Duodenal mucosa (tissue), 2 donors: ENCODE results near the gene ATMIN.

Experiments used
- H3K27ac ChIP-seq: one replicate; pipeline ENCODE4 v1.7.0; 2013; ENCODE audit warnings: low read depth, low read length
- H3K27me3 ChIP-seq, 2 donors: one replicate each; pipeline ENCODE4 v1.7.0; 2013; ENCODE audit warnings: low read length in 2 of 2, control low read depth in 1 of 2; ENCODE audit not compliant: insufficient read depth in 2 of 2, control insufficient read depth in 1 of 2
- H3K36me3 ChIP-seq, 2 donors: one replicate each; pipeline ENCODE4 v1.7.0; 2013; ENCODE audit warnings: low read length in 2 of 2, control low read depth in 1 of 2; ENCODE audit not compliant: insufficient read depth in 2 of 2, control insufficient read depth in 1 of 2
- H3K4me1 ChIP-seq, 2 donors: one replicate each; pipeline ENCODE4 v1.7.0; 2013; ENCODE audit warnings: low read length in 2 of 2, control low read depth in 1 of 2; ENCODE audit not compliant: insufficient read depth in 2 of 2, control insufficient read depth in 1 of 2
- H3K4me3 ChIP-seq, 2 donors: one replicate each; pipeline ENCODE4 v1.7.0; 2013; ENCODE audit warnings: low read length in 2 of 2, low read depth in 1 of 2
- H3K9ac ChIP-seq, 2 donors: one replicate each; pipeline ENCODE4 v1.7.0; 2013; ENCODE audit warnings: low read length in 2 of 2, low read depth in 1 of 2
- H3K9me3 ChIP-seq, 2 donors: one replicate each; pipeline ENCODE4 v1.7.0; 2013; ENCODE audit warnings: low read length in 2 of 2, control low read depth in 1 of 2; ENCODE audit not compliant: control insufficient read depth in 1 of 2

Gene ATMIN

GRCh38 chr16:81004646-81005353 is 30.8 kb upstream of the ATMIN start:
- Histone ChIP-seq H3K27me3 (no peaks in the 10 kb centered on the region), H3K27ac (no peak overlapping the region), H3K36me3 (no peaks in the 10 kb centered on the region), H3K9me3 (no peaks in the 10 kb centered on the region), H3K4me3 (peak overlapping the region; percentile 63 to 94), H3K4me1 (peaks cover 19% of the 10 kb centered on the region in 2 donors), H3K9ac (peak overlapping the region; percentile 45 to 52)

GRCh38 chr16:81005610-81006161 is 30.0 kb upstream of the ATMIN start:
- H3K9ac ChIP-seq: peak overlapping the region; percentile 93 to 94
- peak overlapping the region; percentile 96 for H3K27ac ChIP-seq
- no peaks in the 10 kb centered on the region for H3K36me3 ChIP-seq
- H3K4me1 ChIP-seq: peaks cover 19% of the 10 kb centered on the region in 2 donors
- H3K27me3 ChIP-seq: no peaks in the 10 kb centered on the region
- no peaks in the 10 kb centered on the region for H3K9me3 ChIP-seq
- H3K4me3 ChIP-seq: peak overlapping the region; percentile 93 to 94

GRCh38 chr16:81006211-81006812 is 29.3 kb upstream of the ATMIN start:
- no peaks in the 10 kb centered on the region for H3K36me3 ChIP-seq
- H3K4me3 ChIP-seq: peak overlapping the region; percentile 93 to 94
- H3K27ac ChIP-seq: peak overlapping the region; percentile 96
- H3K9me3 ChIP-seq: no peaks in the 10 kb centered on the region
- H3K9ac ChIP-seq: peak overlapping the region; percentile 93 to 94
- H3K27me3 ChIP-seq: no peaks in the 10 kb centered on the region
- H3K4me1 ChIP-seq: peaks cover 19% of the 10 kb centered on the region in 2 donors

- no peaks in the 10 kb centered on the region for H3K9me3 ChIP-seq
- no peaks in the 10 kb centered on the region for H3K36me3 ChIP-seq
- no peaks in the 10 kb centered on the region for H3K27me3 ChIP-seq
- peaks cover 19% of the 10 kb centered on the region in 2 donors for H3K4me1 ChIP-seq
- H3K27ac ChIP-seq: peak within 1 kb of the TSS; percentile 96
- peak within 1 kb of the TSS; percentile 93 to 94 for H3K9ac ChIP-seq
- peak within 1 kb of the TSS; percentile 93 to 94 for H3K4me3 ChIP-seq
Observed at GRCh38 chr16:81006813-81007695, 28.6 kb upstream of the ATMIN start, which contains the start of the genes CENPN and CMC2. TSS of gene CENPN (plus strand) at chr16:81007214. CDS start at chr16:81011940, 4,726 bp downstream. TSS of gene CMC2 (minus strand) at chr16:81006885. CDS start at chr16:80997394, 9,491 bp downstream.

GRCh38 chr16:81008505-81008789 is 27.2 kb upstream of the ATMIN start:
- Histone ChIP-seq H3K4me3 (peak overlapping the region; percentile 93 to 94), H3K27me3 (no peaks in the 10 kb centered on the region), H3K27ac (no peak overlapping the region)

GRCh38 chr16:81012974-81013373 is 22.7 kb upstream of the ATMIN start:
- Histone ChIP-seq H3K9ac (no peak overlapping the region), H3K9me3 (no peaks in the 10 kb centered on the region), H3K27ac (no peak overlapping the region), H3K4me3 (no peak overlapping the region), H3K36me3 (peaks cover 0 to 34% of the 10 kb centered on the region in 2 donors), H3K27me3 (no peaks in the 10 kb centered on the region), H3K4me1 (peaks cover 0 to 5% of the 10 kb centered on the region in 2 donors)

More at GRCh38 chr16:81008505-81008789, 27.2 kb upstream of the ATMIN start:
- Histone ChIP-seq H3K4me1 (peaks cover 12 to 19% of the 10 kb centered on the region in 2 donors), H3K9ac (peak overlapping the region in 1 of 2 donors; percentile 94), H3K36me3 (peaks cover 0 to 9% of the 10 kb centered on the region in 2 donors), H3K9me3 (no peaks in the 10 kb centered on the region)

GRCh38 chr16:81014672-81015071 is 21.0 kb upstream of the ATMIN start:
- Histone ChIP-seq H3K27ac (no peak overlapping the region), H3K36me3 (peaks cover 5 to 47% of the 10 kb centered on the region in 2 donors), H3K27me3 (no peaks in the 10 kb centered on the region)

GRCh38 chr16:81018496-81018895 is 17.1 kb upstream of the ATMIN start:
- H3K9ac ChIP-seq: no peak overlapping the region
- no peaks in the 10 kb centered on the region for H3K9me3 ChIP-seq
- H3K4me3 ChIP-seq: no peak overlapping the region
- H3K27ac ChIP-seq: no peak overlapping the region
- no peaks in the 10 kb centered on the region for H3K4me1 ChIP-seq
- no peaks in the 10 kb centered on the region for H3K27me3 ChIP-seq
- peaks cover 12 to 63% of the 10 kb centered on the region in 2 donors for H3K36me3 ChIP-seq

More at GRCh38 chr16:81014672-81015071, 21.0 kb upstream of the ATMIN start:
- Histone ChIP-seq H3K4me1 (no peaks in the 10 kb centered on the region), H3K9me3 (no peaks in the 10 kb centered on the region), H3K4me3 (no peak overlapping the region), H3K9ac (no peak overlapping the region)

- Histone ChIP-seq H3K27ac (no peak overlapping the region), H3K27me3 (no peaks in the 10 kb centered on the region), H3K36me3 (peaks cover 3 to 22% of the 10 kb centered on the region in 2 donors)
Observed at GRCh38 chr16:81026429-81026828, 9.2 kb upstream of the ATMIN start.

More at GRCh38 chr16:81026429-81026828, 9.2 kb upstream of the ATMIN start:
- Histone ChIP-seq H3K9ac (no peak overlapping the region), H3K9me3 (no peaks in the 10 kb centered on the region), H3K4me1 (no peaks in the 10 kb centered on the region), H3K4me3 (no peak overlapping the region)
